WTC11 (cell line): ENCODE results near the gene C10orf90. TPM values are rescaled to one million over a fixed set of nuclear protein-coding genes. Genes with fewer than 3 reads are reported as not detected.

Experiments
- ATAC-seq: fragments of 200-7000 bp; cut with Tn5 transposase; 2 replicates; pipeline ENCODE4 v1.10.0; 2021; ENCODE audit warnings: mild to moderate bottlenecking, moderate library complexity
- CTCF ChIA-PET: fragments of 300-600 bp; sonication (Branson Sonifier 250); formaldehyde crosslinking; loops from one replicate; lab custom pipeline; 2021; ENCODE audit warnings: antibody characterized with exemption; lab: Charles Lee
- POLR2A ChIA-PET: fragments of 350-600 bp; sonication (Branson Sonifier 250); formaldehyde crosslinking; loops from one replicate; lab custom pipeline; 2021; ENCODE audit warnings: antibody characterized with exemption; lab: Charles Lee
- DNase-seq: peaks from one replicate; pipeline ENCODE4 v3.0.0; 2021; ENCODE audit warnings: low spot score
- H3K27ac Mint-ChIP-seq: 2 replicates; pipeline ENCODE4 v1.8.0; 2021; ENCODE audit warnings: mixed read lengths
- H3K27me3 Mint-ChIP-seq: 2 replicates; pipeline ENCODE4 v1.8.0; 2021; ENCODE audit warnings: low read depth, mild to moderate bottlenecking, moderate library complexity, mixed read lengths
- H3K36me3 Mint-ChIP-seq: 2 replicates; pipeline ENCODE4 v1.8.0; 2021; ENCODE audit warnings: mixed read lengths
- H3K4me1 Mint-ChIP-seq: 2 replicates; pipeline ENCODE4 v1.8.0; 2022; ENCODE audit warnings: mixed read lengths
- H3K4me3 Mint-ChIP-seq: 2 replicates; pipeline ENCODE4 v1.8.0; 2021; ENCODE audit warnings: mild to moderate bottlenecking, moderate library complexity, mixed read lengths
- H3K9me3 Mint-ChIP-seq: 2 replicates; pipeline ENCODE4 v1.8.0; 2021; ENCODE audit warnings: mixed read lengths
- AR ChIP-seq: fragments of 250-450 bp; sonication (Bioruptor Pico); IDR thresholded peaks from 2 replicates; pipeline ENCODE4 v1.9.0; 2021; ENCODE audit warnings: mild to moderate bottlenecking
- ATF6 ChIP-seq: sonication (generic); formaldehyde crosslinking; IDR thresholded peaks from 2 replicates; pipeline ENCODE4 v1.8.1; 2023; ENCODE audit warnings: mild to moderate bottlenecking, missing genetic modification reagents
- CTCF ChIP-seq: fragments of 200-600 bp; IDR thresholded peaks from 2 replicates; pipeline ENCODE4 v1.8.0; 2022; ENCODE audit warnings: antibody characterized with exemption
- ERG ChIP-seq: fragments of 250-450 bp; sonication (Bioruptor Pico); IDR thresholded peaks from 2 replicates; pipeline ENCODE4 v1.8.0; 2021; ENCODE audit warnings: mild to moderate bottlenecking
- GRHL2 ChIP-seq: fragments of 250-450 bp; sonication (Bioruptor Pico); IDR thresholded peaks from 2 replicates; pipeline ENCODE4 v1.8.0; 2022; ENCODE audit warnings: mild to moderate bottlenecking, moderate library complexity; ENCODE audit not compliant: insufficient replicate concordance, severe bottlenecking
- HMGXB4 ChIP-seq: sonication (generic); formaldehyde crosslinking; IDR thresholded peaks from 2 replicates; pipeline ENCODE4 v1.8.1; 2023; ENCODE audit warnings: mild to moderate bottlenecking, moderate library complexity, missing genetic modification reagents
- KAT7 ChIP-seq: sonication (generic); formaldehyde crosslinking; IDR thresholded peaks from 2 replicates; pipeline ENCODE4 v1.8.1; 2023; ENCODE audit warnings: missing genetic modification reagents, mild to moderate bottlenecking, borderline replicate concordance
- MAX ChIP-seq: sonication (generic); formaldehyde crosslinking; IDR thresholded peaks from 2 replicates; pipeline ENCODE4 v1.8.0; 2022; ENCODE audit warnings: mild to moderate bottlenecking, missing genetic modification reagents
- PRRX2 ChIP-seq: fragments of 250-450 bp; sonication (Bioruptor Pico); IDR thresholded peaks from 2 replicates; pipeline ENCODE4 v1.8.0; 2021; ENCODE audit warnings: mild to moderate bottlenecking
- SMAD4 ChIP-seq: sonication (generic); formaldehyde crosslinking; IDR thresholded peaks from 2 replicates; pipeline ENCODE4 v1.8.0; 2022; ENCODE audit warnings: mild to moderate bottlenecking, missing genetic modification reagents
- TP53 ChIP-seq: sonication (generic); formaldehyde crosslinking; IDR thresholded peaks from 2 replicates; pipeline ENCODE4 v1.8.1; 2023; ENCODE audit warnings: mild to moderate bottlenecking, missing genetic modification reagents
- ZBTB43 ChIP-seq: sonication (generic); formaldehyde crosslinking; IDR thresholded peaks from 2 replicates; pipeline ENCODE4 v1.8.1; 2023; ENCODE audit warnings: mild to moderate bottlenecking, missing genetic modification reagents
- ZNF232 ChIP-seq: sonication (generic); formaldehyde crosslinking; IDR thresholded peaks from 2 replicates; pipeline ENCODE4 v1.8.0; 2022; ENCODE audit warnings: mild to moderate bottlenecking, missing genetic modification reagents
- total RNA-seq: library from RNA; stranded (reverse); gene quantifications from 3 replicates; pipeline ENCODE4 v1.2.3, GENCODE V29; 2021
- TF ChIP-seq, protein P1 (sequence below): sonication (generic); formaldehyde crosslinking; IDR thresholded peaks from 2 replicates; pipeline ENCODE4 v1.8.0; 2023; ENCODE audit warnings: mild to moderate bottlenecking, missing genetic modification reagents
- TF ChIP-seq, protein P2 (sequence below): sonication (generic); formaldehyde crosslinking; IDR thresholded peaks from 2 replicates; pipeline ENCODE4 v1.8.0; 2022; ENCODE audit warnings: mild to moderate bottlenecking, missing genetic modification reagents
- TF ChIP-seq, protein P3 (sequence below): sonication (generic); formaldehyde crosslinking; IDR thresholded peaks from 2 replicates; pipeline ENCODE4 v1.8.0; 2022; ENCODE audit warnings: missing genetic modification reagents

C10orf90 gene
- total RNA-seq, 1 experiment from 2014 or later: 0.85 TPM

DNA sequence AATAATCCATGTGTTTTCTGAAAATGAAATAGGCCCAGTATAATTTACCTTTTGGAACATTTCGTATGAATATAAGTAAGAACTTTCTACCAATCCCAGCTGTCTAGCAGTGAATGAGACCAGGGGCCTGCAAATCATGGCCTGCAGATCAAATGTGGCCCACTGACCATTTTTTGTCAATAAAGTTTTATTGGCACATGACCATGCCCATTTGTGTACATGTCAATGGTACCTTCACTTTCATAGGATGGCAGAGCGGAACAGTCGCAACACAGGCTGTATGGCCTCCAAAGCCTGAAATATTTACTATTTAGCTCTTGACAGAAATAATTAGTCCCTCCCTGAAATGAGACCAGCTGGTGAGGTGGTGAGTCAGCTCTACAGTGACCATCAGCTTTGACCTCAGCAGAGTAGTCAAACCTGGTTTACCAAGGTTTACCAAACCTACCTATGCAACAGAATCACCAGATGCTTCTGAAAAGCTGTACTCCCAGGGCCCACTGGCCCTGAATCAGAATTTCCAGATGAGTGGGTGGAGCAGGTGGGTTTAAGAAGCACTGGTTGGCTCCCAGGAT lies 13.8 kb upstream of the C10orf90 start (continued):
- TF ChIP-seq ATF6 (CRISPR knock-in tag) (no peak), TP53 (CRISPR knock-in tag) (no peak), AR (CRISPR knock-in tag) (no peak), PRRX2 (CRISPR knock-in tag) (no peak)
- TF ChIP-seq, protein P1, sequence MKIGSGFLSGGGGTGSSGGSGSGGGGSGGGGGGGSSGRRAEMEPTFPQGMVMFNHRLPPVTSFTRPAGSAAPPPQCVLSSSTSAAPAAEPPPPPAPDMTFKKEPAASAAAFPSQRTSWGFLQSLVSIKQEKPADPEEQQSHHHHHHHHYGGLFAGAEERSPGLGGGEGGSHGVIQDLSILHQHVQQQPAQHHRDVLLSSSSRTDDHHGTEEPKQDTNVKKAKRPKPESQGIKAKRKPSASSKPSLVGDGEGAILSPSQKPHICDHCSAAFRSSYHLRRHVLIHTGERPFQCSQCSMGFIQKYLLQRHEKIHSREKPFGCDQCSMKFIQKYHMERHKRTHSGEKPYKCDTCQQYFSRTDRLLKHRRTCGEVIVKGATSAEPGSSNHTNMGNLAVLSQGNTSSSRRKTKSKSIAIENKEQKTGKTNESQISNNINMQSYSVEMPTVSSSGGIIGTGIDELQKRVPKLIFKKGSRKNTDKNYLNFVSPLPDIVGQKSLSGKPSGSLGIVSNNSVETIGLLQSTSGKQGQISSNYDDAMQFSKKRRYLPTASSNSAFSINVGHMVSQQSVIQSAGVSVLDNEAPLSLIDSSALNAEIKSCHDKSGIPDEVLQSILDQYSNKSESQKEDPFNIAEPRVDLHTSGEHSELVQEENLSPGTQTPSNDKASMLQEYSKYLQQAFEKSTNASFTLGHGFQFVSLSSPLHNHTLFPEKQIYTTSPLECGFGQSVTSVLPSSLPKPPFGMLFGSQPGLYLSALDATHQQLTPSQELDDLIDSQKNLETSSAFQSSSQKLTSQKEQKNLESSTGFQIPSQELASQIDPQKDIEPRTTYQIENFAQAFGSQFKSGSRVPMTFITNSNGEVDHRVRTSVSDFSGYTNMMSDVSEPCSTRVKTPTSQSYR (CRISPR knock-in tag): no peak

DNA sequence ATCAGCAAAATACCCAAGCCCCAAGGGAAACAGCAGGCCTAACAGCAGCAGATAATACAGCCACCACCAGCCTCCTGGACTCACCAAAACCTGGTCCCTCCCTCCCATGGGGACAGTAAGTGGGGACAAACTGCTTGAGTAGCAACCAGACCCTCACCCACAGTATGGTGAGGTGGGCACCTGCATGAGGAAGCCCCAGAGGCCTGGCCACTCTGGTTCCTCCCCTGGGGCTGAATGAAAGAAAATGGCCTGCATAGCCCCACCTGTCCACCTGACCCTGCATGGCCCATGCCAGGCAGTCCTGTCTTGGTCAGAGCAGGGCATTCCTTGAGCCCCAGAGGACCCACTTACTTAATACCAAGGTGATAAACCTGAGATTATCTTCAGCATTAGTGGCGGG lies 13.0 kb upstream of the C10orf90 start:
- Mint-ChIP-seq H3K9me3 (peaks cover 10% of the 10 kb centered on the region), H3K36me3 (no peaks in the 10 kb centered on the region), H3K27ac (no peak overlapping the region), H3K4me3 (no peak overlapping the region), H3K4me1 (peaks cover 15% of the 10 kb centered on the region), H3K27me3 (no peaks in the 10 kb centered on the region)
- DNase-seq: no peak
- ChIA-PET CTCF (no interaction called here), POLR2A (no interaction called here)
- no peak for ATAC-seq
- TF ChIP-seq HMGXB4 (CRISPR knock-in tag) (no peak), SMAD4 (CRISPR knock-in tag) (no peak), ERG (CRISPR knock-in tag) (no peak), ZNF232 (no peak), MAX (CRISPR knock-in tag) (no peak), KAT7 (CRISPR knock-in tag) (no peak), GRHL2 (no peak), ZBTB43 (CRISPR knock-in tag) (no peak), CTCF (no peak)
- TF ChIP-seq, protein P2, sequence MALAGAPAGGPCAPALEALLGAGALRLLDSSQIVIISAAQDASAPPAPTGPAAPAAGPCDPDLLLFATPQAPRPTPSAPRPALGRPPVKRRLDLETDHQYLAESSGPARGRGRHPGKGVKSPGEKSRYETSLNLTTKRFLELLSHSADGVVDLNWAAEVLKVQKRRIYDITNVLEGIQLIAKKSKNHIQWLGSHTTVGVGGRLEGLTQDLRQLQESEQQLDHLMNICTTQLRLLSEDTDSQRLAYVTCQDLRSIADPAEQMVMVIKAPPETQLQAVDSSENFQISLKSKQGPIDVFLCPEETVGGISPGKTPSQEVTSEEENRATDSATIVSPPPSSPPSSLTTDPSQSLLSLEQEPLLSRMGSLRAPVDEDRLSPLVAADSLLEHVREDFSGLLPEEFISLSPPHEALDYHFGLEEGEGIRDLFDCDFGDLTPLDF (CRISPR knock-in tag): no peak
- TF ChIP-seq, protein P3, sequence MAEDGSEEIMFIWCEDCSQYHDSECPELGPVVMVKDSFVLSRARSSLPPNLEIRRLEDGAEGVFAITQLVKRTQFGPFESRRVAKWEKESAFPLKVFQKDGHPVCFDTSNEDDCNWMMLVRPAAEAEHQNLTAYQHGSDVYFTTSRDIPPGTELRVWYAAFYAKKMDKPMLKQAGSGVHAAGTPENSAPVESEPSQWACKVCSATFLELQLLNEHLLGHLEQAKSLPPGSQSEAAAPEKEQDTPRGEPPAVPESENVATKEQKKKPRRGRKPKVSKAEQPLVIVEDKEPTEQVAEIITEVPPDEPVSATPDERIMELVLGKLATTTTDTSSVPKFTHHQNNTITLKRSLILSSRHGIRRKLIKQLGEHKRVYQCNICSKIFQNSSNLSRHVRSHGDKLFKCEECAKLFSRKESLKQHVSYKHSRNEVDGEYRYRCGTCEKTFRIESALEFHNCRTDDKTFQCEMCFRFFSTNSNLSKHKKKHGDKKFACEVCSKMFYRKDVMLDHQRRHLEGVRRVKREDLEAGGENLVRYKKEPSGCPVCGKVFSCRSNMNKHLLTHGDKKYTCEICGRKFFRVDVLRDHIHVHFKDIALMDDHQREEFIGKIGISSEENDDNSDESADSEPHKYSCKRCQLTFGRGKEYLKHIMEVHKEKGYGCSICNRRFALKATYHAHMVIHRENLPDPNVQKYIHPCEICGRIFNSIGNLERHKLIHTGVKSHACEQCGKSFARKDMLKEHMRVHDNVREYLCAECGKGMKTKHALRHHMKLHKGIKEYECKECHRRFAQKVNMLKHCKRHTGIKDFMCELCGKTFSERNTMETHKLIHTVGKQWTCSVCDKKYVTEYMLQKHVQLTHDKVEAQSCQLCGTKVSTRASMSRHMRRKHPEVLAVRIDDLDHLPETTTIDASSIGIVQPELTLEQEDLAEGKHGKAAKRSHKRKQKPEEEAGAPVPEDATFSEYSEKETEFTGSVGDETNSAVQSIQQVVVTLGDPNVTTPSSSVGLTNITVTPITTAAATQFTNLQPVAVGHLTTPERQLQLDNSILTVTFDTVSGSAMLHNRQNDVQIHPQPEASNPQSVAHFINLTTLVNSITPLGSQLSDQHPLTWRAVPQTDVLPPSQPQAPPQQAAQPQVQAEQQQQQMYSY (CRISPR knock-in tag): no peak
